ENCODE measurements around the gene TMED1. TPM values are rescaled to one million over a fixed set of nuclear protein-coding genes. Genes with fewer than 3 reads are reported as not detected.

The TMED1 gene
- total and polyA plus RNA-seq, 2 of the 13 experiments (the other 11 are each of a cell fraction or from before 2014, with no cell fraction given), result 48.3 to 51.8 TPM

DNA sequence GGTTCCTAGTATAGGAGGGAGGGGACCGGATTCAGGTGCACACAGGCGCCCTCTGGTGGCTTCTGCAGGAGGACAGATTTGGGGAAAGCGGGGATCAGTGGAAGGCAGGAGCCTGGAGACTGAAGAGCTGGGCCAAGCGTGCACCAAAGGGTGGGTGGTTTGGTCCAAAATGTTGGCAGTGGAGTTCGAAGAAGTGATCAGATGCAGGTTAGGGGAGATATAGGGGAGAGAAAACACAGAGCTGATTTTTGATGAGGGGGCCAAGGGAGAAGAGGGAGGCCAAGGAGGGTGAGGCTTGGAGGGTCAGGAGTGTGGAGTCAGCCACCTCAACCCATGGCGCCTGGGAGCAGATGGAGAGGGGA is 28.5 kb upstream of the TMED1 start (continued):
- TF ChIP-seq LCORL (IDR thresholded peaks at IDR 0.05) (no peak), LCORL (CRISPR knock-in tag; IDR thresholded peaks at IDR 0.05) (peak; percentile 44; the same call in 1 of the 2 replicates), ZNF124 (CRISPR knock-in tag; IDR thresholded peaks at IDR 0.05) (0 out of 2 replicates have a peak, but pooled peaks have one; percentile 37), MXD4 (CRISPR knock-in tag; IDR thresholded peaks at IDR 0.05) (no peak), ZNF788 (CRISPR knock-in tag; IDR thresholded peaks at IDR 0.05; ENCODE audit: borderline replicate concordance) (no peak), SALL1 (CRISPR knock-in tag; IDR thresholded peaks at IDR 0.05) (peak; percentile 46; the same call in 1 of the 2 replicates), ZNF317 (CRISPR knock-in tag; IDR thresholded peaks at IDR 0.05) (no peak), GATAD2A (CRISPR knock-in tag; IDR thresholded peaks at IDR 0.05) (peak; percentile 44), SP1 (IDR thresholded peaks at IDR 0.05) (no peak), SP1 (CRISPR knock-in tag; IDR thresholded peaks at IDR 0.05) (0 out of 2 replicates have a peak, but pooled peaks have one; percentile 29), SP5 (CRISPR knock-in tag; IDR thresholded peaks at IDR 0.05; ENCODE audit: borderline replicate concordance, low read depth) (peak; percentile 21; the same call in 1 of the 2 replicates), ZNF34 (CRISPR knock-in tag; IDR thresholded peaks at IDR 0.05; ENCODE audit: borderline replicate concordance) (no peak), SAP130 (CRISPR knock-in tag; IDR thresholded peaks at IDR 0.05; ENCODE audit: low read depth) (peak; percentile 67), TSC22D2 (CRISPR knock-in tag; IDR thresholded peaks at IDR 0.05; ENCODE audit: borderline replicate concordance) (no peak), MAZ (IDR thresholded peaks at IDR 0.05; ENCODE audit: borderline replicate concordance, low read depth, low read length) (peak; percentile 23; the same call in 1 of the 2 replicates), MAZ (CRISPR knock-in tag; IDR thresholded peaks at IDR 0.05; ENCODE audit: low read depth) (no peak), STAG1 (CRISPR knock-in tag; IDR thresholded peaks at IDR 0.05) (peak; percentile 59), NKX3-1 (CRISPR knock-in tag; IDR thresholded peaks at IDR 0.05) (0 out of 2 replicates have a peak, but pooled peaks have one; percentile 48), ETV5 (CRISPR knock-in tag; IDR thresholded peaks at IDR 0.05; ENCODE audit: borderline replicate concordance) (peak; percentile 55; the same call in 1 of the 2 replicates), ELF3 (CRISPR knock-in tag; IDR thresholded peaks at IDR 0.05) (peak; percentile 63)
- TF ChIP-seq, protein P1, sequence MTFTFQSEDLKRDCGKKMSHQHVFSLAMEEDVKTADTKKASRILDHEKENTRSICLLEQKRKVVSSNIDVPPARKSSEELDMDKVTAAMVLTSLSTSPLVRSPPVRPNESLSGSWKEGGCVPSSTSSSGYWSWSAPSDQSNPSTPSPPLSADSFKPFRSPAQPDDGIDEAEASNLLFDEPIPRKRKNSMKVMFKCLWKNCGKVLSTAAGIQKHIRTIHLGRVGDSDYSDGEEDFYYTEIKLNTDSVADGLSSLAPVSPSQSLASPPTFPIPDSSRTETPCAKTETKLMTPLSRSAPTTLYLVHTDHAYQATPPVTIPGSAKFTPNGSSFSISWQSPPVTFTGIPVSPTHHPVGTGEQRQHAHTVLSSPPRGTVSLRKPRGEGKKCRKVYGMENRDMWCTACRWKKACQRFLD (CRISPR knock-in tag; IDR thresholded peaks at IDR 0.05; ENCODE audit: borderline replicate concordance), result no peak
- TF ChIP-seq, protein P2, sequence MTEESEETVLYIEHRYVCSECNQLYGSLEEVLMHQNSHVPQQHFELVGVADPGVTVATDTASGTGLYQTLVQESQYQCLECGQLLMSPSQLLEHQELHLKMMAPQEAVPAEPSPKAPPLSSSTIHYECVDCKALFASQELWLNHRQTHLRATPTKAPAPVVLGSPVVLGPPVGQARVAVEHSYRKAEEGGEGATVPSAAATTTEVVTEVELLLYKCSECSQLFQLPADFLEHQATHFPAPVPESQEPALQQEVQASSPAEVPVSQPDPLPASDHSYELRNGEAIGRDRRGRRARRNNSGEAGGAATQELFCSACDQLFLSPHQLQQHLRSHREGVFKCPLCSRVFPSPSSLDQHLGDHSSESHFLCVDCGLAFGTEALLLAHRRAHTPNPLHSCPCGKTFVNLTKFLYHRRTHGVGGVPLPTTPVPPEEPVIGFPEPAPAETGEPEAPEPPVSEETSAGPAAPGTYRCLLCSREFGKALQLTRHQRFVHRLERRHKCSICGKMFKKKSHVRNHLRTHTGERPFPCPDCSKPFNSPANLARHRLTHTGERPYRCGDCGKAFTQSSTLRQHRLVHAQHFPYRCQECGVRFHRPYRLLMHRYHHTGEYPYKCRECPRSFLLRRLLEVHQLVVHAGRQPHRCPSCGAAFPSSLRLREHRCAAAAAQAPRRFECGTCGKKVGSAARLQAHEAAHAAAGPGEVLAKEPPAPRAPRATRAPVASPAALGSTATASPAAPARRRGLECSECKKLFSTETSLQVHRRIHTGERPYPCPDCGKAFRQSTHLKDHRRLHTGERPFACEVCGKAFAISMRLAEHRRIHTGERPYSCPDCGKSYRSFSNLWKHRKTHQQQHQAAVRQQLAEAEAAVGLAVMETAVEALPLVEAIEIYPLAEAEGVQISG (CRISPR knock-in tag; IDR thresholded peaks at IDR 0.05), result peak; percentile 54; the same call in 1 of the 2 replicates
- TF ChIP-seq, protein P3, sequence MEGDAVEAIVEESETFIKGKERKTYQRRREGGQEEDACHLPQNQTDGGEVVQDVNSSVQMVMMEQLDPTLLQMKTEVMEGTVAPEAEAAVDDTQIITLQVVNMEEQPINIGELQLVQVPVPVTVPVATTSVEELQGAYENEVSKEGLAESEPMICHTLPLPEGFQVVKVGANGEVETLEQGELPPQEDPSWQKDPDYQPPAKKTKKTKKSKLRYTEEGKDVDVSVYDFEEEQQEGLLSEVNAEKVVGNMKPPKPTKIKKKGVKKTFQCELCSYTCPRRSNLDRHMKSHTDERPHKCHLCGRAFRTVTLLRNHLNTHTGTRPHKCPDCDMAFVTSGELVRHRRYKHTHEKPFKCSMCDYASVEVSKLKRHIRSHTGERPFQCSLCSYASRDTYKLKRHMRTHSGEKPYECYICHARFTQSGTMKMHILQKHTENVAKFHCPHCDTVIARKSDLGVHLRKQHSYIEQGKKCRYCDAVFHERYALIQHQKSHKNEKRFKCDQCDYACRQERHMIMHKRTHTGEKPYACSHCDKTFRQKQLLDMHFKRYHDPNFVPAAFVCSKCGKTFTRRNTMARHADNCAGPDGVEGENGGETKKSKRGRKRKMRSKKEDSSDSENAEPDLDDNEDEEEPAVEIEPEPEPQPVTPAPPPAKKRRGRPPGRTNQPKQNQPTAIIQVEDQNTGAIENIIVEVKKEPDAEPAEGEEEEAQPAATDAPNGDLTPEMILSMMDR (CRISPR knock-in tag; IDR thresholded peaks at IDR 0.05), result peak; percentile 90
